GM10266 (cell line): ENCODE measurements around the gene ZNF451.

ENCODE experiments used
- DNase-seq: peaks from one replicate; pipeline ENCODE4 v3.0.0; 2012; ENCODE audit errors: extremely low spot score
- CTCF ChIP-seq: IDR thresholded peaks from 2 replicates; pipeline ENCODE4 v1.5.1; 2012; ENCODE audit warnings: mild to moderate bottlenecking, low read depth; ENCODE audit not compliant: control insufficient read depth, insufficient read depth; ENCODE audit errors: missing control alignments

ZNF451 gene

DNA sequence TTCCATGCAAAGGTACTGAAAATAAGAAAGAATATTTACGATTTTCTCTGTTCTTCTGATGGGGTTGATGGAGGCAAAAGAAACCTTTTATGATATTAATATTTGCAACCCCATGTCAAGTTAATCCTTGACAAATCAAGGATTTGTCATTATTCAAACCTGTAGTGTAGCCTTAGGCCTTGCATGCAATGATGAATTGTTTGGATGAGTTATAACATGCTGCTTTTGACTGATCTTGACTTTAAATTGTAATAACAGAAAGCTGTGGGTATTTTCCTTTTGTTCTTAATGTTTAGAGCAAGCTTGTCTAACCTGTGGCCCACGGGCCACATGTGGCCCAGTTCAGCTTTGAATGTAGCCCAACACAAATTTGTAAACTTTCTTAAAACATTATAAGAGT is 69.1 kb downstream of the ZNF451 start:
- DNase-seq = no peak
- TF ChIP-seq CTCF = no peak

GRCh38 chr6:57162028-57162427 is 72.0 kb downstream of the ZNF451 start:
- no peak for TF ChIP-seq CTCF
- no peak for DNase-seq

GRCh38 chr6:57162516-57162915 is 72.5 kb downstream of the ZNF451 start:
- TF ChIP-seq CTCF = no peak
- DNase-seq = no peak

GRCh38 chr6:57163956-57164355 is 74.0 kb downstream of the ZNF451 start:
- DNase-seq = no peak
- no peak for TF ChIP-seq CTCF

- no peak for DNase-seq
- no peak for TF ChIP-seq CTCF
These were observed 75.1 kb downstream of the ZNF451 start for GRCh38 chr6:57165080-57165479.

DNA sequence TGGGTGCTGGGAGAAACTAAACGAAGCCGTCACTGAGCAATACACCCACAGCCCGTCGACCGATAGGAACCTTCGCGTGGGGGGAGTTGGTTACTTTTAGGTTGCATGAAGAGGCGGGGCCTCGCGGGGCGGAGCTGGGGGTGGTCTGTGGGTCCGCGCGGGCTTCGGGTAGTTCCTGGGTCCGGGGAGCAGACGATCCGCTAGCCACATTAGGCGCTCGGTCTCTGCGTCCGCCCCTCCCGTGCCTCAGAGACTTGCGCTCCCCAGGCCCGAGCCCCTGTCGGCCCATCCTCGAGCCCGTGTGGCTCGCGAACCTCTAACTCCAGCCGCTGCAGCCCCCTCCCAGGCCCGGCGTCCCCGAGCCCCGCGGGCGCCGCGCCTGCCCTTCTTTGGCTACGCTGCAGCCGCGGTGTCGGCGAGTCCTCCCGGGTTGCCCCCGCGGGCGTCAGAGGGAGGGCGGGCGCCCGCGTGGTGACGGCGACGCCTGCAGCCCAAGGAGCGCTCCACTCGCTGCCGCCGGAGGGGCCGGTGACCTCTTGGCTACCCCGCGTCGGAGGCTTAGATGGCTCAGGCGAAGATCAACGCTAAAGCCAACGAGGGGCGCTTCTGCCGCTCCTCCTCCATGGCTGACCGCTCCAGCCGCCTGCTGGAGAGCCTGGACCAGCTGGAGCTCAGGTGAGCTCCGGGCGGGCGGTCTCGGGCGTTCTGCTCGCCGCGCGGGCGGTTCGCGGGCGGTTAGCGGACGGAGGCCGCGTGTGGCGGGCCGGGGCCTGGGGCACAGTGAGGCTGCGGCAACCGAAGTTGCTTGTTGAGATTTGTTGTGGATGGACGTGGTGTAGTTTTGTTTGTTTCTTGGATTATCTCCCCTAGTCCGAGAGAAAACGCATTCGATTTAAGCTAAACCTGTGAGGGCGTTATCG is 82.4 kb downstream of the ZNF451 start, which contains the start of gene BAG2:
Gene BAG2, plus strand, starts transcription at position 191 of the 920 bp plus-strand sequence. Its CDS starts 372 bp downstream, at position 563.
- TF ChIP-seq CTCF = no peak
- peak; percentile 92 for DNase-seq

- peak; percentile 50 for DNase-seq
- no peak for TF ChIP-seq CTCF
These were observed 83.3 kb downstream of the ZNF451 start for GRCh38 chr6:57173056-57173885.
